ENCODE data around the gene CCT3. TPM values are rescaled to one million over a fixed set of nuclear protein-coding genes. Genes with fewer than 3 reads are reported as not detected.
A peak's percentile ranks its signal among the peaks of the same experiment; 100 is the strongest.

Gene CCT3
- total RNA-seq, 3 donors from 2014 or later (not counting 1 experiment from before 2014, with no cell fraction given): 70.3 to 87.5 (median 79.8) TPM

- H3K9me3 ChIP-seq (ENCODE audit: control insufficient read depth, insufficient read depth, low read length): no peaks in the 10 kb centered on the region
- Mint-ChIP-seq H3K27ac (no peak overlapping the region), H3K9me3 (no peaks in the 10 kb centered on the region), H3K36me3 (peaks cover 14% of the 10 kb centered on the region), H3K4me3 (no peak overlapping the region), H3K27me3 (ENCODE audit: low read depth in 2 of 2) (no peaks in the 10 kb centered on the region), H3K4me1 (no peaks in the 10 kb centered on the region)
- H3K27ac ChIP-seq (ENCODE audit: low read length): no peak overlapping the region
- no peak for ATAC-seq
- no peak overlapping the region for H3K4me3 ChIP-seq (ENCODE audit: low read length)
- no peak for DNase-seq
- no peaks in the 10 kb centered on the region for H3K4me1 ChIP-seq (ENCODE audit: control insufficient read depth, insufficient read depth, low read length)
- WGBS (ENCODE audit: insufficient coverage): 98% methylated on average over 2 of the region's 2 CpGs
- peaks cover 24% of the 10 kb centered on the region for H3K36me3 ChIP-seq (ENCODE audit: control insufficient read depth, insufficient read depth, low read length)
- no peak for TF ChIP-seq CTCF (IDR thresholded peaks at IDR 0.05)
- intact Hi-C loops (cut with micrococcal nuclease): no loop called here
- no peaks in the 10 kb centered on the region for H3K27me3 ChIP-seq (ENCODE audit: control insufficient read depth, insufficient read depth, low read length)
Observed at GRCh38 chr1:156305215-156305614, 32.9 kb downstream of the CCT3 start.

- no peak overlapping the region for H3K27ac ChIP-seq (ENCODE audit: low read length)
- WGBS (ENCODE audit: insufficient coverage): 97% methylated on average over 3 of the region's 4 CpGs
- Mint-ChIP-seq H3K9me3 (no peaks in the 10 kb centered on the region), H3K36me3 (peaks cover 5% of the 10 kb centered on the region), H3K27ac (no peak overlapping the region), H3K4me3 (no peak overlapping the region), H3K27me3 (ENCODE audit: low read depth in 2 of 2) (no peaks in the 10 kb centered on the region), H3K4me1 (no peaks in the 10 kb centered on the region)
- no peaks in the 10 kb centered on the region for H3K9me3 ChIP-seq (ENCODE audit: control insufficient read depth, insufficient read depth, low read length)
- intact Hi-C loops (cut with micrococcal nuclease): no loop called here
- no peak overlapping the region for H3K4me3 ChIP-seq (ENCODE audit: low read length)
- H3K27me3 ChIP-seq (ENCODE audit: control insufficient read depth, insufficient read depth, low read length): no peaks in the 10 kb centered on the region
- peaks cover 7% of the 10 kb centered on the region for H3K36me3 ChIP-seq (ENCODE audit: control insufficient read depth, insufficient read depth, low read length)
- ATAC-seq (no peak), DNase-seq (no peak)
- no peak for TF ChIP-seq CTCF (IDR thresholded peaks at IDR 0.05)
- no peaks in the 10 kb centered on the region for H3K4me1 ChIP-seq (ENCODE audit: control insufficient read depth, insufficient read depth, low read length)
Observed at GRCh38 chr1:156303241-156303640, 34.9 kb downstream of the CCT3 start.

- peaks cover 12% of the 10 kb centered on the region for H3K4me1 ChIP-seq (ENCODE audit: control insufficient read depth, insufficient read depth, low read length)
- H3K27ac ChIP-seq (ENCODE audit: low read length): no peak within 1 kb of the TSS
- no peaks in the 10 kb centered on the region for H3K36me3 ChIP-seq (ENCODE audit: control insufficient read depth, insufficient read depth, low read length)
- no peak for TF ChIP-seq CTCF (IDR thresholded peaks at IDR 0.05)
- H3K27ac Mint-ChIP-seq: no peak within 1 kb of the TSS
- peaks cover 6 to 20% of the 10 kb centered on the region in 2 donors for H3K4me1 Mint-ChIP-seq
- H3K27me3 ChIP-seq (ENCODE audit: control insufficient read depth, insufficient read depth, low read length): no peaks in the 10 kb centered on the region
- no peaks in the 10 kb centered on the region for H3K27me3 Mint-ChIP-seq (ENCODE audit: low read depth in 2 of 2)
- H3K9me3 ChIP-seq (ENCODE audit: control insufficient read depth, insufficient read depth, low read length): no peaks in the 10 kb centered on the region
- H3K4me3 Mint-ChIP-seq: no peak within 1 kb of the TSS
- H3K36me3 Mint-ChIP-seq: no peaks in the 10 kb centered on the region
- ATAC-seq: no peak
- no peak within 1 kb of the TSS for H3K4me3 ChIP-seq (ENCODE audit: low read length)
- no peak for DNase-seq
- H3K9me3 Mint-ChIP-seq: no peaks in the 10 kb centered on the region
- intact Hi-C loops (cut with micrococcal nuclease): no loop called here
- WGBS (ENCODE audit: insufficient coverage): 96% methylated on average over 19 of the region's 19 CpGs
Observed at GRCh38 chr1:156298852-156299357, 39.2 kb downstream of the CCT3 start, which contains the start of gene VHLL. Gene VHLL, minus strand, starts transcription at chr1:156299307. Its CDS starts 118 bp downstream, at chr1:156299189.

GRCh38 chr1:156295391-156295947 lies 42.6 kb downstream of the CCT3 start, which contains the start of gene GLMP:
Gene GLMP, minus strand, starts transcription at chr1:156295679. Its CDS starts 34 bp downstream, at chr1:156295645.
- DNase-seq: peak; percentile 49 to 79
- Mint-ChIP-seq H3K4me1 (peaks cover 6 to 32% of the 10 kb centered on the region in 2 donors), H3K27ac (peak within 1 kb of the TSS in 1 of 2 donors; percentile 81), H3K9me3 (no peaks in the 10 kb centered on the region), H3K36me3 (no peaks in the 10 kb centered on the region), H3K4me3 (peak within 1 kb of the TSS; percentile 85), H3K27me3 (ENCODE audit: low read depth in 2 of 2) (no peaks in the 10 kb centered on the region)
- no peak for TF ChIP-seq CTCF (IDR thresholded peaks at IDR 0.05)
- Histone ChIP-seq H3K36me3 (ENCODE audit: control insufficient read depth, insufficient read depth, low read length) (no peaks in the 10 kb centered on the region), H3K4me1 (ENCODE audit: control insufficient read depth, insufficient read depth, low read length) (peaks cover 24% of the 10 kb centered on the region), H3K27ac (ENCODE audit: low read length) (no peak within 1 kb of the TSS), H3K4me3 (ENCODE audit: low read length) (peak within 1 kb of the TSS; percentile 56), H3K27me3 (ENCODE audit: control insufficient read depth, insufficient read depth, low read length) (no peaks in the 10 kb centered on the region), H3K9me3 (ENCODE audit: control insufficient read depth, insufficient read depth, low read length) (no peaks in the 10 kb centered on the region)
- ATAC-seq: peak; percentile 67 to 76 (median 76)
- WGBS (ENCODE audit: insufficient coverage): under 1% methylated on average over 16 of the region's 17 CpGs
- intact Hi-C loops (cut with micrococcal nuclease): no loop called here
